H9 (cell line): ENCODE measurements around the gene RPS6KB1. TPM values are rescaled to one million over a fixed set of nuclear protein-coding genes. Genes with fewer than 3 reads are reported as not detected.
A peak's percentile ranks its signal among the peaks of the same experiment; 100 is the strongest.
"Not testable (repeated sequence)": the region's sequence is repeated elsewhere in the genome, so short reads cannot be mapped to it uniquely, and the experiment has no call there.

Source experiments
- DNase-seq: peaks from one replicate; pipeline ENCODE4 v3.0.0-alpha.2; 2017
- H2AFZ ChIP-seq: one replicate; pipeline ENCODE4 v1.6.1; 2013; ENCODE audit warnings: mild to moderate bottlenecking, low read length, control low read depth, moderate library complexity
- H2AK5ac ChIP-seq: 2 replicates; pipeline ENCODE4 v1.6.1; 2013; ENCODE audit warnings: low read length, control low read depth, mixed read lengths; ENCODE audit not compliant: insufficient read length
- H2BK120ac ChIP-seq: one replicate; pipeline ENCODE4 v1.6.1; 2013; ENCODE audit warnings: low read depth, mild to moderate bottlenecking, low read length, control low read depth, inconsistent platforms; ENCODE audit not compliant: poor library complexity, severe bottlenecking
- H2BK12ac ChIP-seq: 2 replicates; pipeline ENCODE4 v1.6.1; 2013; ENCODE audit warnings: low read length, control low read depth, mixed read lengths, low read depth; ENCODE audit not compliant: insufficient read length
- H2BK15ac ChIP-seq: 2 replicates; pipeline ENCODE4 v1.6.1; 2013; ENCODE audit warnings: low read depth, low read length, control low read depth
- H2BK20ac ChIP-seq: one replicate; pipeline ENCODE4 v1.6.1; 2013; ENCODE audit warnings: low read depth, mild to moderate bottlenecking, low read length, control low read depth, inconsistent platforms; ENCODE audit not compliant: poor library complexity, severe bottlenecking
- H2BK5ac ChIP-seq: 2 replicates; pipeline ENCODE4 v1.6.1; 2013; ENCODE audit warnings: low read length, control low read depth, mixed read lengths; ENCODE audit not compliant: insufficient read length
- H3K14ac ChIP-seq: 2 replicates; pipeline ENCODE4 v1.6.1; 2013; ENCODE audit warnings: low read length, control low read depth; ENCODE audit not compliant: insufficient read depth
- H3K18ac ChIP-seq: 2 replicates; pipeline ENCODE4 v1.6.1; 2013; ENCODE audit warnings: low read depth, mild to moderate bottlenecking, mixed read lengths, low read length, control low read depth; ENCODE audit not compliant: insufficient read length
- H3K23ac ChIP-seq: 2 replicates; pipeline ENCODE4 v1.6.1; 2013; ENCODE audit warnings: low read length, control low read depth, mixed read lengths, low read depth; ENCODE audit not compliant: insufficient read length
- H3K23me2 ChIP-seq: 2 replicates; pipeline ENCODE4 v1.6.1; 2013; ENCODE audit warnings: low read depth, mild to moderate bottlenecking, mixed read lengths, low read length, control low read depth; ENCODE audit not compliant: insufficient read length, poor library complexity, severe bottlenecking
- H3K27ac ChIP-seq: 2 replicates; pipeline ENCODE4 v1.5.1; 2013; ENCODE audit warnings: low read length, control low read depth, mixed read lengths, low read depth; ENCODE audit not compliant: insufficient read length
- H3K27me3 ChIP-seq: 2 replicates; pipeline ENCODE4 v1.6.1; 2013; ENCODE audit warnings: low read length, control low read depth, inconsistent platforms; ENCODE audit not compliant: insufficient read depth
- H3K4ac ChIP-seq: 2 replicates; pipeline ENCODE4 v1.6.1; 2013; ENCODE audit warnings: low read depth, mild to moderate bottlenecking, control low read depth, inconsistent platforms, low read length, moderate library complexity
- H3K4me1 ChIP-seq: 2 replicates; pipeline ENCODE4 v1.6.1; 2013; ENCODE audit warnings: low read length, control low read depth, inconsistent platforms; ENCODE audit not compliant: insufficient read depth
- H3K4me2 ChIP-seq: 2 replicates; pipeline ENCODE4 v1.6.1; 2013; ENCODE audit warnings: low read length, control low read depth, mixed read lengths; ENCODE audit not compliant: insufficient read length, insufficient read depth
- H3K56ac ChIP-seq: 2 replicates; pipeline ENCODE4 v1.6.1; 2013; ENCODE audit warnings: low read depth, mild to moderate bottlenecking, mixed read lengths, low read length, control low read depth; ENCODE audit not compliant: insufficient read length
- H3K79me1 ChIP-seq: 2 replicates; pipeline ENCODE4 v1.6.1; 2013; ENCODE audit warnings: low read depth, mild to moderate bottlenecking, moderate library complexity, low read length, control low read depth, inconsistent platforms; ENCODE audit not compliant: insufficient read depth, poor library complexity, severe bottlenecking
- H3K79me2 ChIP-seq: 2 replicates; pipeline ENCODE4 v1.6.1; 2013; ENCODE audit warnings: low read length, control low read depth, inconsistent platforms; ENCODE audit not compliant: insufficient read depth
- H3K9ac ChIP-seq: 2 replicates; pipeline ENCODE4 v1.6.1; 2013; ENCODE audit warnings: low read length, control low read depth, mixed read lengths; ENCODE audit not compliant: insufficient read length; ENCODE audit errors: extremely low read depth
- H3K9me3 ChIP-seq: one replicate; pipeline ENCODE4 v1.6.1; 2013; ENCODE audit warnings: low read depth, low read length, inconsistent platforms; ENCODE audit not compliant: control insufficient read depth
- H3T11ph ChIP-seq: one replicate; pipeline ENCODE4 v1.6.1; 2013; ENCODE audit warnings: mild to moderate bottlenecking, low read length, control low read depth, inconsistent platforms
- H4K20me1 ChIP-seq: one replicate; pipeline ENCODE4 v1.6.1; 2013; ENCODE audit not compliant: control insufficient read depth, insufficient read length, insufficient read depth
- H4K5ac ChIP-seq: 2 replicates; pipeline ENCODE4 v1.6.1; 2013; ENCODE audit warnings: low read depth, mild to moderate bottlenecking, mixed read lengths, low read length, control low read depth; ENCODE audit not compliant: insufficient read length
- H4K8ac ChIP-seq: replicated peaks from 2 replicates; pipeline ENCODE4 v1.6.1; 2013; ENCODE audit warnings: low read length, control low read depth, mixed read lengths, low read depth; ENCODE audit not compliant: insufficient read length
- H4K91ac ChIP-seq: 2 replicates; pipeline ENCODE4 v1.6.1; 2013; ENCODE audit warnings: low read depth, mild to moderate bottlenecking, moderate library complexity, mixed read lengths, low read length, control low read depth; ENCODE audit not compliant: insufficient read length
- H3K27ac Mint-ChIP-seq, 3 experiments: 2 replicates in 2 of 3; 3 replicates in 1 of 3; pipeline ENCODE4 v1.8.0; 2020 to 2021; ENCODE audit warnings: mixed read lengths in 3 of 3, mild to moderate bottlenecking in 1 of 3, moderate library complexity in 1 of 3
- H3K27me3 Mint-ChIP-seq: 2 replicates; pipeline ENCODE4 v1.8.0; 2021; ENCODE audit warnings: low read depth, mild to moderate bottlenecking, moderate library complexity, mixed read lengths
- H3K36me3 Mint-ChIP-seq, 3 experiments: 2 replicates in 2 of 3; 3 replicates in 1 of 3; pipeline ENCODE4 v1.8.0; 2020 to 2021; ENCODE audit warnings: low read depth in 3 of 3, mixed read lengths in 3 of 3; ENCODE audit not compliant: insufficient read depth in 1 of 3
- H3K4me1 Mint-ChIP-seq, 2 experiments: 2 replicates each; pipeline ENCODE4 v1.8.0; 2020; ENCODE audit warnings: mixed read lengths in 2 of 2
- H3K4me3 Mint-ChIP-seq, 2 experiments: 2 replicates in 1 of 2; 3 replicates in 1 of 2; pipeline ENCODE4 v1.8.0; 2020 to 2021; ENCODE audit warnings: mild to moderate bottlenecking in 2 of 2, mixed read lengths in 2 of 2, moderate library complexity in 1 of 2
- H3K9me3 Mint-ChIP-seq, 2 experiments: 2 replicates in 1 of 2; 3 replicates in 1 of 2; pipeline ENCODE4 v1.8.0; 2020; ENCODE audit warnings: mild to moderate bottlenecking in 2 of 2, mixed read lengths in 2 of 2, moderate library complexity in 1 of 2
- CTCF ChIP-seq: fragments of 200-600 bp; sonication (generic); conservative IDR thresholded peaks from 3 replicates; pipeline ENCODE4 v1.8.0; 2021; ENCODE audit warnings: antibody characterized with exemption, mild to moderate bottlenecking
- WGBS: extraction: QIAGEN DNeasy Blood & Tissue Kit; methylation state at CpG from one replicate; pipeline ENCODE4 v1.1.7; 2013; ENCODE audit warnings: missing lambda C conversion rate, low lambda C conversion rate, mixed read lengths; ENCODE audit not compliant: insufficient read length; ENCODE audit errors: extremely low coverage; 5-methylcytosine and 5-hydroxymethylcytosine counted together
- total RNA-seq: library from RNA; stranded (reverse); gene quantifications from 2 replicates; pipeline ENCODE4 v1.2.1, GENCODE V29; 2021

Gene RPS6KB1
- total RNA-seq, 1 experiment from 2014 or later: 36.1 TPM

- Histone ChIP-seq H3K23me2 (peaks cover 5% of the 10 kb centered on the region), H3K27me3 (peaks cover 3% of the 10 kb centered on the region; the same call in 1 of the 2 replicates), H4K8ac (no peak within 1 kb of the TSS), H3K27ac (no peak within 1 kb of the TSS), H3K4me1 (no peaks in the 10 kb centered on the region), H3K18ac (peak within 1 kb of the TSS; percentile 56), H2AFZ (peak within 1 kb of the TSS; percentile 88), H3K4me2 (peak within 1 kb of the TSS; percentile 96), H3K9me3 (no peaks in the 10 kb centered on the region), H4K5ac (no peak within 1 kb of the TSS), H3K14ac (peak within 1 kb of the TSS; percentile 82), H3T11ph (no peak within 1 kb of the TSS), H2BK15ac (no peak within 1 kb of the TSS), H3K56ac (no peak within 1 kb of the TSS), H4K91ac (no peak within 1 kb of the TSS), H3K23ac (no peak within 1 kb of the TSS), H3K9ac (peak within 1 kb of the TSS; percentile 84), H3K4ac (no peak within 1 kb of the TSS), H3K79me1 (no peaks in the 10 kb centered on the region), H2BK20ac (no peak within 1 kb of the TSS), H2BK5ac (no peak within 1 kb of the TSS), H2AK5ac (no peak within 1 kb of the TSS), H3K79me2 (no peaks in the 10 kb centered on the region), H2BK120ac (no peak within 1 kb of the TSS), H2BK12ac (no peak within 1 kb of the TSS), H4K20me1 (no peaks in the 10 kb centered on the region)
- Mint-ChIP-seq H3K36me3 (peaks cover 0 to 6% (median 4%) of the 10 kb centered on the region in 3 experiments; a peak in 4 of 7 replicates), H3K27ac (peak within 1 kb of the TSS in 2 of 3 experiments; percentile 24 to 76; a peak in 3 of 7 replicates), H3K4me1 (peaks cover 14 to 16% of the 10 kb centered on the region in 2 experiments), H3K4me3 (peak within 1 kb of the TSS; percentile 85 to 88), H3K9me3 (no peaks in the 10 kb centered on the region), H3K27me3 (peaks cover 11% of the 10 kb centered on the region)
- TF ChIP-seq CTCF: no peak
- peak; percentile 89 for DNase-seq
- WGBS: no CpG with 5 or more reads among the region's 67 CpGs
These were observed 71.8 kb downstream of the RPS6KB1 start, which contains the start of gene RNFT1 for GRCh38 chr17:59964482-59965328. TSS of gene RNFT1 (minus strand) at chr17:59964740. CDS start at chr17:59964663, 77 bp downstream.

- not testable (repeated sequence) for H3K27me3 ChIP-seq, H3K4me3 Mint-ChIP-seq, H3K56ac ChIP-seq, H3K9me3 Mint-ChIP-seq, H3K9ac ChIP-seq, H4K91ac ChIP-seq, H2BK12ac ChIP-seq, H2BK5ac ChIP-seq, H2BK20ac ChIP-seq, H3K27ac ChIP-seq, H3K14ac ChIP-seq, H3K79me2 ChIP-seq, H2BK15ac ChIP-seq, DNase-seq, H4K8ac ChIP-seq, H4K20me1 ChIP-seq, H2AFZ ChIP-seq, H2BK120ac ChIP-seq, H3K9me3 ChIP-seq, H3K27me3 Mint-ChIP-seq, H3K4me1 Mint-ChIP-seq, H3K4ac ChIP-seq, H4K5ac ChIP-seq, H2AK5ac ChIP-seq, H3K36me3 Mint-ChIP-seq, H3K4me1 ChIP-seq, H3T11ph ChIP-seq, H3K23me2 ChIP-seq, H3K18ac ChIP-seq, H3K27ac Mint-ChIP-seq, H3K4me2 ChIP-seq, H3K23ac ChIP-seq, H3K79me1 ChIP-seq
- WGBS: no CpG with 5 or more reads among the region's 2 CpGs
These were observed 78.8 kb downstream of the RPS6KB1 start for GRCh38 chr17:59971771-59972170.
